WTC11 (cell line): ENCODE measurements around the gene HNRNPUL2. TPM values are rescaled to one million over a fixed set of nuclear protein-coding genes. Genes with fewer than 3 reads are reported as not detected.

Experiments used
- ARID4B ChIP-seq: sonication (generic); formaldehyde crosslinking; IDR thresholded peaks from 2 replicates; pipeline ENCODE4 v1.8.0; 2023; ENCODE audit warnings: missing genetic modification reagents, mild to moderate bottlenecking, borderline replicate concordance
- ATF1 ChIP-seq: sonication (generic); formaldehyde crosslinking; IDR thresholded peaks from 2 replicates; pipeline ENCODE4 v1.8.1; 2023; ENCODE audit warnings: mild to moderate bottlenecking, moderate library complexity, missing genetic modification reagents
- ATF2 ChIP-seq: sonication (generic); formaldehyde crosslinking; IDR thresholded peaks from 2 replicates; pipeline ENCODE4 v1.8.1; 2022; ENCODE audit warnings: low read depth, missing genetic modification reagents, borderline replicate concordance
- ATF3 ChIP-seq: sonication (generic); formaldehyde crosslinking; conservative IDR thresholded peaks from 2 replicates; pipeline ENCODE4 v1.8.1; 2022; ENCODE audit warnings: mild to moderate bottlenecking, missing genetic modification reagents
- ATF6 ChIP-seq: sonication (generic); formaldehyde crosslinking; IDR thresholded peaks from 2 replicates; pipeline ENCODE4 v1.8.1; 2023; ENCODE audit warnings: mild to moderate bottlenecking, missing genetic modification reagents
- CTCF ChIP-seq: fragments of 200-600 bp; IDR thresholded peaks from 2 replicates; pipeline ENCODE4 v1.8.0; 2022; ENCODE audit warnings: antibody characterized with exemption
- E2F5 ChIP-seq: sonication (generic); formaldehyde crosslinking; IDR thresholded peaks from 2 replicates; pipeline ENCODE4 v1.8.1; 2022; ENCODE audit warnings: mild to moderate bottlenecking, moderate library complexity, missing genetic modification reagents
- ELF4 ChIP-seq: sonication (generic); formaldehyde crosslinking; IDR thresholded peaks from 2 replicates; pipeline ENCODE4 v1.8.1; 2022; ENCODE audit warnings: low read depth, mild to moderate bottlenecking, moderate library complexity, missing genetic modification reagents
- EMX1 ChIP-seq: fragments of 250-450 bp; sonication (Bioruptor Pico); IDR thresholded peaks from 2 replicates; pipeline ENCODE4 v1.8.0; 2021; ENCODE audit warnings: mild to moderate bottlenecking
- ETV6 ChIP-seq: sonication (generic); formaldehyde crosslinking; IDR thresholded peaks from 2 replicates; pipeline ENCODE4 v1.8.1; 2022; ENCODE audit warnings: mild to moderate bottlenecking, missing genetic modification reagents
- FOXK1 ChIP-seq: sonication (generic); formaldehyde crosslinking; IDR thresholded peaks from 2 replicates; pipeline ENCODE4 v1.8.0; 2022; ENCODE audit warnings: mild to moderate bottlenecking, moderate library complexity, missing genetic modification reagents
- FOXP4 ChIP-seq: sonication (generic); formaldehyde crosslinking; IDR thresholded peaks from 2 replicates; pipeline ENCODE4 v1.8.0; 2022; ENCODE audit warnings: mild to moderate bottlenecking, missing genetic modification reagents
- GABPB1 ChIP-seq: sonication (generic); formaldehyde crosslinking; IDR thresholded peaks from 2 replicates; pipeline ENCODE4 v1.8.1; 2023; ENCODE audit warnings: mild to moderate bottlenecking, missing genetic modification reagents
- MLX ChIP-seq: sonication (generic); formaldehyde crosslinking; IDR thresholded peaks from 2 replicates; pipeline ENCODE4 v1.8.1; 2023; ENCODE audit warnings: mild to moderate bottlenecking, missing genetic modification reagents, moderate library complexity
- MXD4 ChIP-seq: fragments of 250-450 bp; sonication (Bioruptor Pico); IDR thresholded peaks from 2 replicates; pipeline ENCODE4 v1.8.0; 2021; ENCODE audit warnings: mild to moderate bottlenecking, moderate library complexity, borderline replicate concordance
- NFYB ChIP-seq: sonication (generic); formaldehyde crosslinking; conservative IDR thresholded peaks from 2 replicates; pipeline ENCODE4 v1.8.0; 2022; ENCODE audit warnings: low read depth, missing genetic modification reagents
- PRDM15 ChIP-seq: sonication (generic); formaldehyde crosslinking; IDR thresholded peaks from 2 replicates; pipeline ENCODE4 v1.8.0; 2022; ENCODE audit warnings: missing genetic modification reagents
- USF1 ChIP-seq: sonication (generic); formaldehyde crosslinking; IDR thresholded peaks from 2 replicates; pipeline ENCODE4 v1.8.0; 2022; ENCODE audit warnings: mild to moderate bottlenecking, missing genetic modification reagents
- ZNF138 ChIP-seq: sonication (generic); formaldehyde crosslinking; conservative IDR thresholded peaks from 2 replicates; pipeline ENCODE4 v1.8.1; 2022; ENCODE audit warnings: mild to moderate bottlenecking, moderate library complexity, missing genetic modification reagents
- ZNF317 ChIP-seq: sonication (generic); formaldehyde crosslinking; IDR thresholded peaks from 2 replicates; pipeline ENCODE4 v1.8.1; 2023; ENCODE audit warnings: low read depth, mild to moderate bottlenecking, moderate library complexity, missing genetic modification reagents, borderline replicate concordance
- total RNA-seq: library from RNA; stranded (reverse); gene quantifications from 3 replicates; pipeline ENCODE4 v1.2.3, GENCODE V29; 2021

HNRNPUL2 gene
- total RNA-seq, 1 experiment from 2014 or later: 42.1 TPM

GRCh38 chr11:62665599-62666258 lies 61.5 kb downstream of the HNRNPUL2 start (continued):
- TF ChIP-seq MLX (no peak), ATF6 (no peak), ZNF138 (CRISPR knock-in tag) (no peak), GABPB1 (no peak), NFYB (CRISPR knock-in tag) (no peak), USF1 (no peak), EMX1 (no peak), MXD4 (CRISPR knock-in tag) (no peak), ATF2 (CRISPR knock-in tag) (no peak), PRDM15 (CRISPR knock-in tag) (no peak), CTCF (no peak), ATF3 (CRISPR knock-in tag) (no peak), E2F5 (CRISPR knock-in tag) (no peak), ETV6 (no peak; the same call in 1 of the 2 replicates), ARID4B (CRISPR knock-in tag) (no peak), ZNF317 (CRISPR knock-in tag) (no peak), FOXK1 (CRISPR knock-in tag) (no peak), ELF4 (CRISPR knock-in tag) (no peak), ATF1 (CRISPR knock-in tag) (no peak), FOXP4 (no peak)
